ELF-1 (cell line): ENCODE results near the gene TMEM181.
"Not testable (repeated sequence)": the region's sequence is repeated elsewhere in the genome, so short reads cannot be mapped to it uniquely, and the experiment has no call there.

Experiments used
- DNase-seq: peaks from one replicate; pipeline ENCODE4 v3.0.0-alpha.2; 2016; ENCODE audit warnings: low read depth, low spot score

The TMEM181 gene

GRCh38 chr6:158536891-158537798 lies 22.7 kb upstream of the TMEM181 start:
- peak; percentile 69 for DNase-seq

- no peak for DNase-seq
Observed at GRCh38 chr6:158538741-158539140, 21.1 kb upstream of the TMEM181 start.

- no peak for DNase-seq
Observed at GRCh38 chr6:158539413-158539812, 20.5 kb upstream of the TMEM181 start.

GRCh38 chr6:158539881-158540280 lies 20.0 kb upstream of the TMEM181 start:
- DNase-seq: no peak

- no peak for DNase-seq
Observed at GRCh38 chr6:158543606-158544185, 16.2 kb upstream of the TMEM181 start.

GRCh38 chr6:158544428-158544827 lies 15.5 kb upstream of the TMEM181 start:
- DNase-seq: peak; percentile 49

- DNase-seq: no peak
Observed at GRCh38 chr6:158545043-158545966, 14.6 kb upstream of the TMEM181 start.

- peak; percentile 52 for DNase-seq
Observed at GRCh38 chr6:158548418-158549161, 11.3 kb upstream of the TMEM181 start.

GRCh38 chr6:158552055-158552795 lies 7.7 kb upstream of the TMEM181 start:
- no peak for DNase-seq

GRCh38 chr6:158552796-158553138 lies 7.1 kb upstream of the TMEM181 start:
- DNase-seq: no peak

- no peak for DNase-seq
Observed at GRCh38 chr6:158554611-158555361, 5.1 kb upstream of the TMEM181 start.

GRCh38 chr6:158556113-158556512 lies 3.8 kb upstream of the TMEM181 start:
- no peak for DNase-seq

- DNase-seq: not testable (repeated sequence)
Observed at GRCh38 chr6:158557110-158557509, 2.8 kb upstream of the TMEM181 start.

- no peak for DNase-seq
Observed at GRCh38 chr6:158557927-158558326, 2.0 kb upstream of the TMEM181 start.

- DNase-seq: no peak
Observed at GRCh38 chr6:158558415-158559306, 1.2 kb upstream of the TMEM181 start.

GRCh38 chr6:158559338-158559894 lies 475 bp upstream of the TMEM181 start:
- no peak for DNase-seq

GRCh38 chr6:158560836-158561320 lies 987 bp downstream of the TMEM181 start:
- peak; percentile 47 for DNase-seq

GRCh38 chr6:158561321-158561884 lies 1.5 kb downstream of the TMEM181 start:
- DNase-seq: peak; percentile 39
